Retinal pigment epithelial cell (primary cell): ENCODE measurements around the gene GID4.
A peak's percentile ranks its signal among the peaks of the same experiment; 100 is the strongest.

Experiments used
- DNase-seq: peaks from one replicate; pipeline ENCODE4 v3.0.0-alpha.2; 2010; ENCODE audit warnings: low read depth
- H3K4me3 ChIP-seq: 2 replicates; pipeline ENCODE4 v1.5.1; 2011; ENCODE audit warnings: mild to moderate bottlenecking, low read length, control low read depth, moderate library complexity
- TF ChIP-seq, protein P1 (sequence below): conservative IDR thresholded peaks from 2 replicates; pipeline ENCODE4 v1.5.1; 2011; ENCODE audit warnings: low read depth, low read length, control low read depth, inconsistent platforms

GID4 gene

DNA sequence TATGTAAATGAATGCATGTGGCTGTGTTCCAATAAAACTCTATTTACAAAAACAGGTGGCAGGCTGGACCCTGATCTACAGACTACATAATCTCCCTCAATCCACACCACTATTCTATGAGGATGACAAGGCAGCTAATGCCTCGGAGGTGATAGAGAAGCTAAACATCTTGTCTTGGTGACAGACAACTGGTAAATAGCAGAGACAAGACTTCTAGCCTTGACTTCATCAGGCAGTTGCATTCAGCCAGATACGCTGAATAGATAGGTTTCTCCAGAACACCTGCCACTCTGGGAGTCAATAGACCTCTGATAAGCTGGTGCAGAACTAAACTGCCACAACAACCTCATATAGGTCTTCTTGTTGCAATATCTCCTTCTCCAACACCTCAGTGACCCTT lies 3.5 kb upstream of the GID4 start:
- TF ChIP-seq, protein P1, sequence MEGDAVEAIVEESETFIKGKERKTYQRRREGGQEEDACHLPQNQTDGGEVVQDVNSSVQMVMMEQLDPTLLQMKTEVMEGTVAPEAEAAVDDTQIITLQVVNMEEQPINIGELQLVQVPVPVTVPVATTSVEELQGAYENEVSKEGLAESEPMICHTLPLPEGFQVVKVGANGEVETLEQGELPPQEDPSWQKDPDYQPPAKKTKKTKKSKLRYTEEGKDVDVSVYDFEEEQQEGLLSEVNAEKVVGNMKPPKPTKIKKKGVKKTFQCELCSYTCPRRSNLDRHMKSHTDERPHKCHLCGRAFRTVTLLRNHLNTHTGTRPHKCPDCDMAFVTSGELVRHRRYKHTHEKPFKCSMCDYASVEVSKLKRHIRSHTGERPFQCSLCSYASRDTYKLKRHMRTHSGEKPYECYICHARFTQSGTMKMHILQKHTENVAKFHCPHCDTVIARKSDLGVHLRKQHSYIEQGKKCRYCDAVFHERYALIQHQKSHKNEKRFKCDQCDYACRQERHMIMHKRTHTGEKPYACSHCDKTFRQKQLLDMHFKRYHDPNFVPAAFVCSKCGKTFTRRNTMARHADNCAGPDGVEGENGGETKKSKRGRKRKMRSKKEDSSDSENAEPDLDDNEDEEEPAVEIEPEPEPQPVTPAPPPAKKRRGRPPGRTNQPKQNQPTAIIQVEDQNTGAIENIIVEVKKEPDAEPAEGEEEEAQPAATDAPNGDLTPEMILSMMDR: no peak
- no peak for DNase-seq
- no peak overlapping the region for H3K4me3 ChIP-seq

DNA sequence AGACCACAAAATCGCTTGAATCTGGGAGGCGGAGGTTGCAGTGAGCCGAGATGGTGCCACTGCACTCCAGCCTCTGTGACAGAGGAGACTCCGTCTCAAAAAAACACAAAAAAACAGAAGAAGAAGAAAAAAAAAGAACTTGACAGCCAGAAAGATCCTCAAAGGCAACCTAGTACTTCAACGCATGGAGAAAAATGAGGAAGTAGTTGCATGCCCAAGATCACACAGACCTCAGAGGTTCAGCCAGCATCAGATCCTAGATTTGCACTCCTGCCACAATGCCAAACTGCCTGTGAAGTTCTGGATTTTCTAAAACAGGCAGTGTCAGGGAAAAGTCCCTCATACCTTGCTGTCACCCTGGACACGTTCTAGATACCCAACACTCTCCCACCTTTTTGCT lies 1.7 kb upstream of the GID4 start:
- DNase-seq: no peak
- H3K4me3 ChIP-seq: no peak overlapping the region
- TF ChIP-seq, protein P1: no peak

DNA sequence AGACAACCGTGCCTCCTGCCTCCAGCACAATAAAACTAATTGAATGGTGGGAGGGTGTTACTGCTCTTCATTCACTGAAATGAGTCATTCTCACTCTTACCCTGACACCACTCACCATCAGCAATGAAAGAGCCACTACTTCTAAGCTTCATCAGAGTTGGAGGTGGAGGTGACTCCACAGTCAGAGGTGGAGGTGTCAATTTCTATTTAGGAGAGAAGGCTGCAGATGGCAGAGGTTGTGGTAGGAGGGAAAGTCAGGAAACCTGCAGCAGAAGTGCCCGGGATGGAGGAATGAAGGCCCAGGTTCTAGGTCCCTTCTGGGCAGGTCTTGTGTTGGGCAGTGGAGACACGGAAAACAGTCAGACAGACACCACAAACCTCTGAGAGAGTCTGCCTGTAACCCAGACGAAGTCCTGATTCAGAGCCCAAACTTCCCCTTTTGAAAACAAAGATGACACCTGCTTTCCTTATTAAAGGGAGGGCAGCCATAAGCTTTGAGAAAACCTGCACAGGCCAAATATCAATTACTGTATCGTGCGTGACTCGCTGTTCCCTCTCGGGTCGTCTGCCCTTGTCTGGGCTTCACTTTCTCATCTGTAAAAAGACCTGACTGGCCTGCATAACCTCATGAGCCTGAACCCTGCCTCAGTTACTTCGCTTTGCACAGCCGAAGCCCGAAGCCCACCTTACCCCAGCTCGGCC lies 908 bp upstream of the GID4 start:
- H3K4me3 ChIP-seq: peak overlapping the region; percentile 91
- TF ChIP-seq, protein P1: no peak
- DNase-seq: no peak

DNA sequence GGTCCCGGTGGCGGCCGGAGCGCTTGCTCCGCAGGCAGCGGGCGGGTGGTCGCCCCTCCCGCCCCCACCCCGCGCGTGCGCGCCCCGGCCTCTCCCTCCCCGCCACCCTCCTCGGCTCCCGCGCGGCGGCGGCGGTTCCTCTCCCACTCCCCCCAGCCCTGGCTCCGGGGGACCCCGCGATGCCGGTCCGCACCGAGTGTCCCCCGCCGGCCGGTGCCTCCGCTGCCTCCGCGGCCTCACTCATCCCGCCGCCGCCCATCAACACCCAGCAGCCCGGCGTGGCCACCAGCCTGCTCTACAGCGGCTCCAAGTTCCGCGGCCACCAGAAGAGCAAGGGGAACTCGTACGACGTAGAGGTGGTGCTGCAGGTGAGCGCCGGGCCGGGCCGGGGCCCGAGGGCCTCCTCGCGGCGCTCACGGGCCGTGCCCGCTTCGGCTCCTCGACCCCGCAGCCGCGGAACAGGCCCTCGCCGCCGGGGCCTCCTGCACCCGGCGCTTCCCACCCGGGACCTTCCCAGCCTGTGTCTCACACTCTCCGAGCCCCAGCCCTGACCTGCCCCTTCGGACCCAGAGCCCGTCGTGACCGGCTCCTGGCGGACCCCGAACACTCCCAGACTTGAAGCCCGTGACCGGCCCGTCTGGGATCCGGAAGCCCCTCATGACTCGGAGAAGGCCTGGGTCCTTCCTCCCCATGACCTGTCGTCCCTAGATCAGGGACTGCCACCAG lies 490 bp downstream of the GID4 start:
- no peak for DNase-seq
- TF ChIP-seq, protein P1: no peak
- peak overlapping the region; percentile 91 for H3K4me3 ChIP-seq

DNA sequence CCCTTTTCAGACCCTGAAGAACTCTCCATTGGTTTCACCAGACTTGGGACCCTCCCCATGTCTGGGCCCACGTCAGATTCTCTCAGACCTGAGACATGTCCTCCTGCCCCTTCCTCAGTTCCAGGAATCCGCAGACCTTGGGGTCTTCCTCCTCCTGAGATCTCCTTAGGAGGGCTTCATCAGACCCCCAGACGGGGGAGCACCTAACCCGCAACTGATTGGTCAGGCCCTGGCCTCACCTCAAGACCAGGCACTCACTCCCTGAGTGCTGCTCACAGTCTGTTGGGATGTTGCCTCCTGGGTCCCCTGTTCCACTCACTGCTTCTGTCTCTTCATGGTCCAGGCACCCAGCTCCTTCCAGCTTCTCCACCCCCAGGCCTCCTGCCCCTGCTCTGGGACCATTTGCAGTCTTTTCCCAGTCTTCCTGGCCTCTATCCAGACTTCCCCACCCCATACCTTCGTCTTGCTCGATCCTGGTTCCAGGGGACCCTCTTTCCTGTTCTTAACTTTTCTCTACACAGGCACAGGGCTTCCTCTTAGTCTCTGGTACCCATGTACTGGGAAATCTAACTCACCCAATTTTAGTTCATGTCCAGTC lies 1.2 kb downstream of the GID4 start:
- no peak for DNase-seq
- peak overlapping the region; percentile 91 for H3K4me3 ChIP-seq
- TF ChIP-seq, protein P1: no peak

DNA sequence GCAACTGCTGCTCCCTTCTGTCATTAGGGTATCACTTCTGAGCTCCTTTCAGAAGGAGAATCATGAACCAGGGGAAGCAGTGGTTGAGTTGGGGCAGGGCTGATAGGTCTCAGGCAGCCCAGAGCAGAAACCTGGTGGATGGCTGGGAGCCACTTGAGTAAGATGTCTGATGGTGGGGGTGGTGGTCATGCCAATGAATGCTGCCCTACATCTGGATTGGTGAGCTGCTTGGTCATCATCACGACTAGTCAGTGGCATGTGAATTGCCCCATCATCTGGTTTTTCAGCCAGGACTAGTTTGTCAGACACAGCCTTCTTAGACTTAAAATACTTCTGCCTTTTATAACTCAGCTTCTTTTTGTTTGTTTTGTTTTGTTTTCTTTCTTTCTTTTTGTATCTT lies 2.6 kb downstream of the GID4 start:
- TF ChIP-seq, protein P1: no peak
- no peak for DNase-seq
- no peak overlapping the region for H3K4me3 ChIP-seq
